HepG2 (cell line): ENCODE results near the gene PCDHGA10. TPM values are rescaled to one million over a fixed set of nuclear protein-coding genes. Genes with fewer than 3 reads are reported as not detected.

Source experiments
- ATAC-seq: fragments of 200-7000 bp; cut with Tn5 transposase; 3 replicates; pipeline ENCODE4 v1.9.1; 2020; ENCODE audit warnings: mild to moderate bottlenecking, moderate library complexity
- BruUV-seq: library from RNA; stranded (reverse); fragments of 400-500 nt; replicated peaks from 2 replicates; lab custom pipeline; 2021; lab: Mats Ljungman, UMichigan
- CTCF ChIA-PET: fragments of 300-600 bp; formaldehyde crosslinking; extraction: SDS; loops from one replicate; lab custom pipeline; 2021; ENCODE audit warnings: low total read pairs, inconsistent platforms, low intra/inter-chr PET ratio; lab: Yijun Ruan, JAX
- POLR2A ChIA-PET: fragments of 350-600 bp; sonication (Branson Sonifier 250); formaldehyde crosslinking; loops from one replicate; lab custom pipeline; 2020; ENCODE audit warnings: antibody characterized with exemption, inconsistent platforms; lab: Yijun Ruan, JAX
- DNase-seq: peaks from one replicate; pipeline ENCODE4 v3.0.0-alpha.2; 2015; ENCODE audit warnings: low spot score
- FAIRE-seq: peaks from 3 replicates; lab custom pipeline; 2011; peaks lifted over from hg19 to GRCh38; lab: Jason Lieb, UNC
- H2AFZ ChIP-seq: one replicate; pipeline ENCODE4 v1.6.1; 2011; ENCODE audit warnings: low read length, inconsistent platforms
- H3K27ac ChIP-seq: fragments of 300-600 bp; 3 replicates; pipeline ENCODE4 v1.8.0; 2011; ENCODE audit warnings: mixed run types, mild to moderate bottlenecking, mixed read lengths, low read length, inconsistent platforms; ENCODE audit not compliant: insufficient read depth; ENCODE audit errors: extremely low read length
- H3K27me3 ChIP-seq, 2 experiments: fragments of 200-600 bp in 1 of 2; 2 replicates in 1 of 2; 3 replicates in 1 of 2; pipeline versions ENCODE4 v1.6.0 to v1.8.0; 2011; ENCODE audit warnings: low read length in 2 of 2, mild to moderate bottlenecking in 2 of 2, moderate library complexity in 2 of 2, inconsistent platforms in 1 of 2; ENCODE audit not compliant: insufficient read depth in 2 of 2, control insufficient read depth in 1 of 2
- H3K36me3 ChIP-seq, 2 experiments: fragments of 200-600 bp in 1 of 2; replicated peaks in 1 of 2; 2 replicates in 1 of 2; 3 replicates in 1 of 2; pipeline versions ENCODE4 v1.5.1 to v1.8.0; 2011; ENCODE audit warnings: low read length in 2 of 2, inconsistent platforms in 1 of 2; ENCODE audit not compliant: insufficient read depth in 2 of 2, control insufficient read depth in 1 of 2
- H3K4me1 ChIP-seq: 2 replicates; pipeline ENCODE4 v1.5.1; 2012; ENCODE audit warnings: low read length, inconsistent platforms; ENCODE audit not compliant: insufficient read depth
- H3K4me2 ChIP-seq: 2 replicates; pipeline ENCODE4 v1.6.0; 2011; ENCODE audit warnings: low read depth, low read length, inconsistent platforms
- H3K4me3 ChIP-seq, 3 experiments: fragments of 200-600 bp in 1 of 3; sonication (generic), shearing (Covaris generic) in 1 of 3; replicated peaks in 1 of 3; 2 replicates each; pipeline ENCODE4 v1.5.1; 2011 to 2016; ENCODE audit warnings: low read length in 3 of 3, inconsistent platforms in 2 of 3, low read depth in 2 of 3, mild to moderate bottlenecking in 2 of 3, control low read depth in 1 of 3, mixed read lengths in 1 of 3; ENCODE audit not compliant: insufficient read depth in 1 of 3
- H3K79me2 ChIP-seq: one replicate; pipeline ENCODE4 v1.6.1; 2011; ENCODE audit warnings: low read length, inconsistent platforms; ENCODE audit not compliant: insufficient read depth
- H3K9ac ChIP-seq: 2 replicates; pipeline ENCODE4 v1.6.0; 2011; ENCODE audit warnings: mild to moderate bottlenecking, low read depth, low read length, inconsistent platforms; ENCODE audit not compliant: insufficient read depth
- H3K9me3 ChIP-seq: 2 replicates; pipeline ENCODE4 v1.5.1; 2012; ENCODE audit warnings: mild to moderate bottlenecking, low read length
- H4K20me1 ChIP-seq: 2 replicates; pipeline ENCODE4 v1.6.0; 2011; ENCODE audit warnings: inconsistent platforms, mild to moderate bottlenecking, low read length, moderate library complexity; ENCODE audit not compliant: insufficient read depth
- CEBPZ ChIP-seq: IDR thresholded peaks from 2 replicates; pipeline ENCODE4 v1.6.1; 2012; ENCODE audit warnings: low read length, improper control_type of control experiment
- HDAC2 ChIP-seq: sonication (generic); formaldehyde crosslinking; IDR thresholded peaks from 2 replicates; pipeline ENCODE4 v1.4.0; 2020; ENCODE audit warnings: missing genetic modification reagents
- IRF9 ChIP-seq: sonication (generic); formaldehyde crosslinking; IDR thresholded peaks from 2 replicates; pipeline ENCODE4 v1.8.0; 2022; ENCODE audit warnings: missing genetic modification reagents, mild to moderate bottlenecking, borderline replicate concordance
- MAF1 ChIP-seq: sonication (generic); formaldehyde crosslinking; IDR thresholded peaks from 2 replicates; pipeline ENCODE4 v1.5.0; 2020; ENCODE audit warnings: missing genetic modification reagents, borderline replicate concordance
- MEIS2 ChIP-seq: sonication (generic); formaldehyde crosslinking; IDR thresholded peaks from 2 replicates; pipeline ENCODE4 v1.9.0; 2021; ENCODE audit warnings: mild to moderate bottlenecking, missing genetic modification reagents
- NCOA1 ChIP-seq: sonication (generic); formaldehyde crosslinking; IDR thresholded peaks from 2 replicates; pipeline ENCODE4 v1.9.0; 2021; ENCODE audit warnings: missing genetic modification reagents
- PITX1 ChIP-seq: sonication (generic); formaldehyde crosslinking; IDR thresholded peaks from 2 replicates; pipeline ENCODE4 v1.5.1; 2020; ENCODE audit warnings: mild to moderate bottlenecking, missing genetic modification reagents
- SP1 ChIP-seq, 2 experiments: fragments of 450-650 bp in 1 of 2; sonication (generic) in 1 of 2; formaldehyde crosslinking in 1 of 2; IDR thresholded peaks; 2 replicates each; pipeline versions ENCODE4 v1.4.0 to v1.6.1; 2016 to 2020; ENCODE audit warnings: missing genetic modification reagents in 1 of 2
- THYN1 ChIP-seq: sonication (generic); formaldehyde crosslinking; IDR thresholded peaks from 2 replicates; pipeline ENCODE4 v1.8.1; 2023; ENCODE audit warnings: low read depth, mild to moderate bottlenecking, moderate library complexity, missing genetic modification reagents, borderline replicate concordance
- TIGD3 ChIP-seq: sonication (generic); formaldehyde crosslinking; IDR thresholded peaks from 2 replicates; pipeline ENCODE4 v1.5.1; 2020; ENCODE audit warnings: mild to moderate bottlenecking, missing genetic modification reagents, borderline replicate concordance
- ZNF275 ChIP-seq: sonication (generic); formaldehyde crosslinking; IDR thresholded peaks from 2 replicates; pipeline ENCODE4 v1.8.0; 2022; ENCODE audit warnings: missing genetic modification reagents, mild to moderate bottlenecking, inconsistent platforms, borderline replicate concordance
- ZNF550 ChIP-seq: sonication (generic); formaldehyde crosslinking; IDR thresholded peaks from 2 replicates; pipeline ENCODE4 v1.4.0; 2020; ENCODE audit warnings: mild to moderate bottlenecking, missing genetic modification reagents, borderline replicate concordance
- ZNF747 ChIP-seq: sonication (generic); formaldehyde crosslinking; IDR thresholded peaks from 2 replicates; pipeline ENCODE4 v1.8.1; 2023; ENCODE audit warnings: missing genetic modification reagents, mild to moderate bottlenecking, borderline replicate concordance
- ZNF883 ChIP-seq: sonication (generic); formaldehyde crosslinking; IDR thresholded peaks from 2 replicates; pipeline ENCODE4 v1.5.1; 2020; ENCODE audit warnings: mild to moderate bottlenecking, missing genetic modification reagents; ENCODE audit errors: not compliant biosample characterization
- ZZZ3 ChIP-seq: sonication (generic); formaldehyde crosslinking; IDR thresholded peaks from 2 replicates; pipeline ENCODE4 v1.4.0; 2020; ENCODE audit warnings: missing genetic modification reagents, mild to moderate bottlenecking, borderline replicate concordance
- WGBS: methylation state at CpG from one replicate; pipeline ENCODE4 v1.1.6; 2017; ENCODE audit warnings: low lambda C conversion rate; 5-methylcytosine and 5-hydroxymethylcytosine counted together
- in situ Hi-C: cut with HindIII; loops from 2 replicates; pipeline ENCODE4 v1.10.0; 2017; ENCODE audit warnings: low pct_unique_long_range_greater_than_20kb; ENCODE audit not compliant: extremely low pct_ligation_motif_present
- intact Hi-C: fragments of 100-400 bp; cut with micrococcal nuclease; formaldehyde crosslinking; loops from one replicate; pipeline ENCODE4 v1.10.0; 2022; ENCODE audit not compliant: unreplicated experiment
- polyA plus RNA-seq, 8 experiments: library from polyadenylated mRNA; depleted of rRNA in 3 of 8; stranded (reverse) in 7 of 8; unstranded in 1 of 8; fragments of >200 nt; fragmentation: Illumina TruSeq in 4 of 8; extraction: Trizol in 4 of 8; gene quantifications; 2 replicates each; pipeline versions ENCODE4 v1.2.1 to v1.2.3, GENCODE V29; 2011 to 2016; ENCODE audit warnings: low read depth in 4 of 8, missing spikeins in 1 of 8, mixed read lengths in 1 of 8; ENCODE audit not compliant: insufficient read depth in 1 of 8
- total RNA-seq, 5 experiments: library from RNA; depleted of rRNA; stranded (reverse); fragments of >200 nt; fragmentation: Illumina TruSeq; extraction: Trizol; gene quantifications; 2 replicates each; pipeline ENCODE4 v1.2.3, GENCODE V29; 2016; ENCODE audit warnings: low read depth in 1 of 5

Gene PCDHGA10
- total and polyA plus RNA-seq, 2 of the 13 experiments (the other 11 are each of a cell fraction or from before 2014, with no cell fraction given) = 0.04 to 0.18 TPM

GRCh38 chr5:141366016-141366896 lies 46.5 kb upstream of the PCDHGA10 start:
- Histone ChIP-seq H3K27ac (no peak overlapping the region), H3K9me3 (peaks cover 53% of the 10 kb centered on the region), H3K79me2 (no peaks in the 10 kb centered on the region), H3K9ac (no peak overlapping the region), H3K4me3 (no peak overlapping the region), H2AFZ (no peak overlapping the region), H3K27me3 (no peaks in the 10 kb centered on the region), H3K4me1 (no peaks in the 10 kb centered on the region), H3K4me2 (no peak overlapping the region), H4K20me1 (no peaks in the 10 kb centered on the region), H3K36me3 (no peaks in the 10 kb centered on the region)
- ChIA-PET POLR2A (no interaction called here), CTCF (no interaction called here)
- intact Hi-C loops = no loop called here
- TF ChIP-seq PITX1 (CRISPR knock-in tag) (no peak), SP1 (IDR thresholded peaks at IDR 0.05) (no peak), SP1 (CRISPR knock-in tag; IDR thresholded peaks at IDR 0.05) (no peak), THYN1 (no peak), ZNF550 (CRISPR knock-in tag) (no peak), ZZZ3 (CRISPR knock-in tag) (no peak), IRF9 (CRISPR knock-in tag) (no peak), ZNF747 (CRISPR knock-in tag) (no peak), MAF1 (CRISPR knock-in tag) (no peak), CEBPZ (no peak), TIGD3 (CRISPR knock-in tag) (no peak), MEIS2 (CRISPR knock-in tag) (no peak), NCOA1 (CRISPR knock-in tag) (no peak), HDAC2 (CRISPR knock-in tag) (no peak), ZNF883 (no peak), ZNF275 (no peak)
- ATAC-seq (no peak), DNase-seq (no peak), FAIRE-seq (no peak)
- no TSS peak for BruUV-seq
- WGBS = 82% methylated on average over 23 of the region's 46 CpGs
- in situ Hi-C loops = no loop called here
